ENCODE data around the gene KPTN. TPM values are rescaled to one million over a fixed set of nuclear protein-coding genes. Genes with fewer than 3 reads are reported as not detected.

Gene KPTN
- total RNA-seq, 1 donor = 2.9 TPM

DNA sequence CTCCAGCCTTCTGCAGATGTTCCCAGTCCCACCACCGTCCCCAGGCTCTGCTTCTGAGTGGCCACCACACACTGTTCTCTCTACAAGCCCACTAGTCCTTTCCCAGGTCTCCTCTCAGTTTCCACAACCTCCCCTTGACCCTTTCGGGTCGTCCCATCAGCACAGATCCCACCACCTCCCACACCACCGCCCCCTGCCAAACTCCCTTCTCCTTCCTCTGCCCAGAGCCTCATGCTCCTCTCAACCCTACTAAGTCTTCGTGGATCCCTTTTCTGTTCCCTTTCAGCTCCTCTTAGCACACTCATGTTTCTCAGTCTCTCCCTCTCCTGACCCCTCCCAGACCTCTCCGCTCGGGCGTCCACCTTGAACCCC is 28.9 kb upstream of the KPTN start:
- peak overlapping the region; percentile 99 for H3K4me3 ChIP-seq (ENCODE audit: low read depth, low read length)
- TF ChIP-seq, protein P1, sequence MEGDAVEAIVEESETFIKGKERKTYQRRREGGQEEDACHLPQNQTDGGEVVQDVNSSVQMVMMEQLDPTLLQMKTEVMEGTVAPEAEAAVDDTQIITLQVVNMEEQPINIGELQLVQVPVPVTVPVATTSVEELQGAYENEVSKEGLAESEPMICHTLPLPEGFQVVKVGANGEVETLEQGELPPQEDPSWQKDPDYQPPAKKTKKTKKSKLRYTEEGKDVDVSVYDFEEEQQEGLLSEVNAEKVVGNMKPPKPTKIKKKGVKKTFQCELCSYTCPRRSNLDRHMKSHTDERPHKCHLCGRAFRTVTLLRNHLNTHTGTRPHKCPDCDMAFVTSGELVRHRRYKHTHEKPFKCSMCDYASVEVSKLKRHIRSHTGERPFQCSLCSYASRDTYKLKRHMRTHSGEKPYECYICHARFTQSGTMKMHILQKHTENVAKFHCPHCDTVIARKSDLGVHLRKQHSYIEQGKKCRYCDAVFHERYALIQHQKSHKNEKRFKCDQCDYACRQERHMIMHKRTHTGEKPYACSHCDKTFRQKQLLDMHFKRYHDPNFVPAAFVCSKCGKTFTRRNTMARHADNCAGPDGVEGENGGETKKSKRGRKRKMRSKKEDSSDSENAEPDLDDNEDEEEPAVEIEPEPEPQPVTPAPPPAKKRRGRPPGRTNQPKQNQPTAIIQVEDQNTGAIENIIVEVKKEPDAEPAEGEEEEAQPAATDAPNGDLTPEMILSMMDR (IDR thresholded peaks at IDR 0.05; ENCODE audit: insufficient read depth, low read length) = no peak
- DNase-seq (ENCODE audit: low read depth) = no peak

DNA sequence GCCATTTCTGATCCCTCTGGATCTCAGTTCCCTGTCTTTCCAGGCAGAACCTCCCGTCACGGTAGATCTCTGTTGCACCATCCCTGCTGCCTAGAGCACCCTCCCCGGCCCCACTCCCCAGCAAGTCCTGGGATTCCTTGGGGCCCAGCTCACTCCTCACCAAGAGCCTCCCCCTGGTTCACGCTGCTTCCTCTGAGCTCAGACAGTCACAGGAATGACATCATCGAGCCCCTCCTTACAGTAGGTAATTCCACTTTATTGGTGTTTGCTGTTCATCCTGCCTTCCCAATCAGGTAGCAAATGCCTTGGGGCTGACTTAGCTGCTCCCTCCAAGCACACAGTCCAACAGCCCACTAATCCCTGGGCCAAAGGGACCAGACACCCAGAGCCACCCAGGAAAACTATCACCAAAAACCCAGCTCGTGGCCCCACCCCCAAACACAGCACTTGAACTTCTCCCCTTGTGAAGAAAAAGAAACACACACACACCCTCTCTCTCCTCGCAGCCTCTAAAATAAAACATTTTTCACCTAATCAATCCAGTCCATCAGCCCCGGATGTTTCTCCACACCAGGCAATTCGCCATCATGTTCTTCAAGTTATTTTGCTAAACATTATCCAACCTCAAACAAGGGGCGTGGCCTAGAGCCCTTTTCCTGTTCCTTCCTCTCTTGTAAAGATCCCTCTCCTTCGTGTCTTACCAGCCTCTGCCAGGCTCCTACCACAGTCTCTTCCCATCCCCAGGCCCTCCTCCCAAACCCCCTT is 28.3 kb upstream of the KPTN start:
- peak overlapping the region; percentile 99 for H3K4me3 ChIP-seq (ENCODE audit: low read depth, low read length)
- DNase-seq (ENCODE audit: low read depth) = peak; percentile 64

DNA sequence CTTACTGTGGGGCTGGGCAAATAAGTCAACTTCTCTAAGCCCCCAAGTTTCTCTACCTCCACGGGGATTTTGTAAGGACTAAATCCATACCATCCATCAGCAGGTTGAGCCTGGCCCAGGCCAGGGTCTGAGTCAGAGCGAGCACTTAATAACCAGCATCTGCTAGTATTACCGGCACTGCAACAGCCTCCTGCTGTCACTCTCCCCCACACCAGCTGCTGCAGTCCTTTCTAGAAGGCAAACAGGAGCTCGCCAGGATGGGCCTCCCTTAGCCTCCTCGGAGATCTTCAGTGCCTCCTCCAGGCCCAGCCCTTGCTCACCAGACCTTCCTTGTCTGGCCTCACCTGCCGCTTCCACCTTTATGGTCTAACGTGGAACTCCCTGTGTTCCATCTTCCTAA is 27.7 kb upstream of the KPTN start:
- H3K4me3 ChIP-seq (ENCODE audit: low read depth, low read length) = peak overlapping the region; percentile 99
- TF ChIP-seq, protein P1 (IDR thresholded peaks at IDR 0.05; ENCODE audit: insufficient read depth, low read length) = no peak
- DNase-seq (ENCODE audit: low read depth) = peak; percentile 26

More for the DNA sequence above, 28.3 kb upstream of the KPTN start:
- TF ChIP-seq, protein P1 (IDR thresholded peaks at IDR 0.05; ENCODE audit: insufficient read depth, low read length) = no peak

DNA sequence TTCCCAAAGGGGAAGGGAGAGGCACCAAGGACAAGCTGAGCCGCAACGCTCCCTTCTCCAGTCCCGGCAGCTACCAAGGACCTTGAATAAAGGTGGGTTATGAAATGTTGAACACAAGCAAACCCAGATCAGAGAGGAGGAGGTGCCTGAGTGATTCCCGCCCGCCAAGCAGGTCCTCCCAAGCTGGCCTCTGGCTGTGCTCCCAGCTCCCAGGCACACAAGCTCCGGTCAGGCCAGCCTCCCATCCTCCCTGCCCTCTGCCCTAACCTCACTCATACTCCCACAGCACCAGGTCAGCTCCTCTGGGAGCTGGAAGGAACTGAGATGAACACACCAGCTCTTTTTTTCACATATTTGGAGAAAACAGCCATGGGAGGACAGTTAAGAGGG is 27.1 kb upstream of the KPTN start:
- H3K4me3 ChIP-seq (ENCODE audit: low read depth, low read length) = no peak overlapping the region
- no peak for DNase-seq (ENCODE audit: low read depth)
- TF ChIP-seq, protein P1 (IDR thresholded peaks at IDR 0.05; ENCODE audit: insufficient read depth, low read length) = no peak

DNA sequence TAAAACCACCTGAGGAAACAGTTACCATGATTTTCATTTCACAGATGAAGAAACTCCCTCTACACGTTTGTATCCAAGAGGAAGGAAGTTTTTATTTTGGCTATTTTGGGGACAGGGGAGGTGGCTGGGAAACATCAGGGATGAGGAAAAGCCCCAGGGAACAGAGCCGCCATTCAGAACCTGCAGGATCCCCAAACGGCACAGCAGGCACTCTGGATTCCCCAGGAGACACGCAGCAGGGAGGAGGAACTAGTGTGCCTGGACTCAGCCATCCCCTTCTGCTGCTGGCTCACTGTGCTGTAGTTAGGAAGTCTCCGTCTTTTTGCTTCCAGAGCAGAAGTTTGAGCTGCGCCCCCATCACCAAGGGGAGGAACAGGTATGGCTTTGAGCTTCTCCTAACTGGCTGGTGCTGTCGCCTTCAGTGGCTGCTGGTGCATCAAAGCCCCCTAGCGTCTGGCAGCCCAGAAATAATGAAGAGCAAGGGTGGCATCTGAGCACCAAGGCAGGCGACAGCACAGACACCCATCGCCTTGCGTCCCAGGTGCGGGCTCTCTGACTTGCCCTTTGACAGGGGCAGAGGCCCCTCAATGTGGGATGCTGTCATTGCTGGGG is 26.6 kb upstream of the KPTN start:
- H3K4me3 ChIP-seq (ENCODE audit: low read depth, low read length) = no peak overlapping the region
- DNase-seq (ENCODE audit: low read depth) = no peak
- TF ChIP-seq, protein P1 (IDR thresholded peaks at IDR 0.05; ENCODE audit: insufficient read depth, low read length) = no peak

DNA sequence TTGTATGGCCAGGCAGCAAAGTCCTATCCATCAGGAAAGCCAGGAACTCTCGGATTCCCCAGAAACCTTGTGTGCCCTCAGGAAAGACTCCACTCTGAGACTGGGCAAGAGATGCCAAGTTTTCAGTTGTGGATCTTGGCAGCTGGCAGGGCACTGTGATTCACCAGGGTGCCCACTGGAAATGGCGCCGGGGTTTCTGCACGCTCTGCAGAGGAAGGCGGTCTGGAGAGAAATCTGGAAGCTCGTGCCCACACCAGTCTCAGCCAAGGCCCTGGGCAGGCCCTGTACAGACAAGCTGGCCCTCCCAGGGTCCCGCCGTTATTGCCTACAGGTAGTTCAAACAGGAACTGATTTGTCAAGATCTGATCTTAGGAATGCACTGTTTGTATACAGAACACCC is 26.0 kb upstream of the KPTN start:
- DNase-seq (ENCODE audit: low read depth) = no peak
- no peak overlapping the region for H3K4me3 ChIP-seq (ENCODE audit: low read depth, low read length)
- TF ChIP-seq, protein P1 (IDR thresholded peaks at IDR 0.05; ENCODE audit: insufficient read depth, low read length) = no peak

All from fibroblast of the aortic adventitia (primary cell).